Breast epithelium (tissue), 4 donors: ENCODE measurements around the gene MYOG. TPM values are rescaled to one million over a fixed set of nuclear protein-coding genes. Genes with fewer than 3 reads are reported as not detected.

Source experiments
- DNase-seq, 2 donors: peaks; one replicate each; pipeline ENCODE4 v3.0.0-alpha.2; 2019; ENCODE audit warnings: low spot score in 2 of 2
- H3K27ac ChIP-seq, 2 donors: fragments of 200-600 bp; sonication (generic) in 1 of 2; one replicate each; pipeline ENCODE4 v1.5.1; 2016 to 2019; ENCODE audit warnings: mild to moderate bottlenecking in 1 of 2
- H3K27me3 ChIP-seq, 2 donors: fragments of 200-600 bp; sonication (generic) in 1 of 2; one replicate each; pipeline versions ENCODE4 v1.5.1 to v1.6.0; 2017 to 2019; ENCODE audit warnings: control low read depth in 1 of 2, mild to moderate bottlenecking in 1 of 2
- H3K36me3 ChIP-seq: fragments of 200-600 bp; one replicate; pipeline ENCODE4 v1.5.1; 2019
- H3K4me1 ChIP-seq, 2 donors: fragments of 200-600 bp; sonication (generic); one replicate each; pipeline ENCODE4 v1.5.1; 2016 to 2019; ENCODE audit warnings: control low read depth in 1 of 2
- H3K4me3 ChIP-seq, 3 donors: fragments of 200-600 bp; sonication (generic); 1 replicate in 2 of 3; 2 replicates in 1 of 3; pipeline ENCODE4 v1.5.1; 2016 to 2019; ENCODE audit warnings: mild to moderate bottlenecking in 3 of 3, moderate library complexity in 2 of 3
- H3K9me3 ChIP-seq, 2 donors: fragments of 200-600 bp; sonication (generic) in 1 of 2; one replicate each; pipeline ENCODE4 v1.5.1; 2016 to 2019; ENCODE audit warnings: control low read depth in 1 of 2
- POLR2A ChIP-seq: fragments of 450-650 bp; IDR thresholded peaks from one replicate; pipeline ENCODE4 v1.6.1; 2016; ENCODE audit warnings: antibody characterized with exemption, mild to moderate bottlenecking, moderate library complexity
- POLR2AphosphoS5 ChIP-seq, 3 donors: sonication (generic); formaldehyde crosslinking; IDR thresholded peaks; one replicate each; pipeline ENCODE4 v1.6.1; 2017; ENCODE audit warnings: antibody characterized with exemption in 3 of 3
- intact Hi-C: fragments of 100-400 bp; cut with DNase I; formaldehyde crosslinking; loops from one replicate; pipeline ENCODE4 v1.15.1; 2023; ENCODE audit warnings: low total_unique reads
- total RNA-seq, 3 donors: library from RNA; depleted of rRNA; stranded (reverse); fragments of >200 nt; gene quantifications; one replicate each; pipeline ENCODE4 v1.1.0, GENCODE V29; 2016
- TF ChIP-seq, protein P1 (sequence below), 3 donors: fragments of 450-650 bp; IDR thresholded peaks; one replicate each; pipeline ENCODE4 v1.5.1; 2016 to 2017; ENCODE audit warnings: antibody characterized with exemption in 3 of 3, mild to moderate bottlenecking in 3 of 3, moderate library complexity in 3 of 3

Gene MYOG
- total RNA-seq, 3 donors from 2014 or later: not detected

GRCh38 chr1:203078478-203078877 is 7.3 kb downstream of the MYOG start:
- no peaks in the 10 kb centered on the region for H3K36me3 ChIP-seq
- intact Hi-C loops: no loop called here
- H3K4me1 ChIP-seq: no peaks in the 10 kb centered on the region
- TF ChIP-seq POLR2A (no peak), POLR2AphosphoS5 (IDR thresholded peaks at IDR 0.05) (no peak)
- TF ChIP-seq, protein P1, sequence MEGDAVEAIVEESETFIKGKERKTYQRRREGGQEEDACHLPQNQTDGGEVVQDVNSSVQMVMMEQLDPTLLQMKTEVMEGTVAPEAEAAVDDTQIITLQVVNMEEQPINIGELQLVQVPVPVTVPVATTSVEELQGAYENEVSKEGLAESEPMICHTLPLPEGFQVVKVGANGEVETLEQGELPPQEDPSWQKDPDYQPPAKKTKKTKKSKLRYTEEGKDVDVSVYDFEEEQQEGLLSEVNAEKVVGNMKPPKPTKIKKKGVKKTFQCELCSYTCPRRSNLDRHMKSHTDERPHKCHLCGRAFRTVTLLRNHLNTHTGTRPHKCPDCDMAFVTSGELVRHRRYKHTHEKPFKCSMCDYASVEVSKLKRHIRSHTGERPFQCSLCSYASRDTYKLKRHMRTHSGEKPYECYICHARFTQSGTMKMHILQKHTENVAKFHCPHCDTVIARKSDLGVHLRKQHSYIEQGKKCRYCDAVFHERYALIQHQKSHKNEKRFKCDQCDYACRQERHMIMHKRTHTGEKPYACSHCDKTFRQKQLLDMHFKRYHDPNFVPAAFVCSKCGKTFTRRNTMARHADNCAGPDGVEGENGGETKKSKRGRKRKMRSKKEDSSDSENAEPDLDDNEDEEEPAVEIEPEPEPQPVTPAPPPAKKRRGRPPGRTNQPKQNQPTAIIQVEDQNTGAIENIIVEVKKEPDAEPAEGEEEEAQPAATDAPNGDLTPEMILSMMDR (IDR thresholded peaks at IDR 0.05): no peak
- H3K9me3 ChIP-seq: no peaks in the 10 kb centered on the region
- no peaks in the 10 kb centered on the region for H3K27me3 ChIP-seq
- H3K4me3 ChIP-seq: no peak overlapping the region
- no peak overlapping the region for H3K27ac ChIP-seq
- no peak for DNase-seq

DNA sequence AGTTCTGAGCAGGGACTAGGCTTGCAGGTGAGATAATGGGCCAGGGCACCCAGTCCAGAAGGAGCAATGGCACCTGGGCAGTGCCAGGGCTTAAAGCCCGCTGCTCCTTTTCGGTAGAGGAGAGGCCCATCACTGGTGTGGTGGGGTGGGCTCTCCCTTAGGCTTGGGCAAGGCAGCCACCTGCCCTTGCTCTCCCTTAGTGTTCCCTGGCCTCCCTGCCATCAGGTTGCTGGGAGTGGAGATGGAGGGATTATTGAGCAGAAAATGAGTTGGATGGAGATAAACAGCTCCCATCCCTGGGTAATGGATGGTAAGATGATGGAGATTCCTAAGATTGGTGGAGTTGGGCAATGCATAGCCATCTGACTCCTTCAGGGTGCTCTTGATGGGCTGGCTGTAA is 7.9 kb downstream of the MYOG start:
- DNase-seq: no peak
- no peak overlapping the region for H3K27ac ChIP-seq
- H3K36me3 ChIP-seq: no peaks in the 10 kb centered on the region
- no peak overlapping the region for H3K4me3 ChIP-seq
- TF ChIP-seq, protein P1 (IDR thresholded peaks at IDR 0.05): no peak
- TF ChIP-seq POLR2A (no peak), POLR2AphosphoS5 (IDR thresholded peaks at IDR 0.05) (no peak)
- no peaks in the 10 kb centered on the region for H3K27me3 ChIP-seq
- no peaks in the 10 kb centered on the region for H3K9me3 ChIP-seq
- no peaks in the 10 kb centered on the region for H3K4me1 ChIP-seq
- intact Hi-C loops: no loop called here

- no peak for DNase-seq
- H3K27ac ChIP-seq: no peak overlapping the region
- TF ChIP-seq POLR2AphosphoS5 (IDR thresholded peaks at IDR 0.05) (no peak), POLR2A (no peak)
- TF ChIP-seq, protein P1 (IDR thresholded peaks at IDR 0.05): no peak
- H3K4me3 ChIP-seq: no peak overlapping the region
- H3K9me3 ChIP-seq: no peaks in the 10 kb centered on the region
- H3K36me3 ChIP-seq: no peaks in the 10 kb centered on the region
- H3K27me3 ChIP-seq: no peaks in the 10 kb centered on the region
- no peaks in the 10 kb centered on the region for H3K4me1 ChIP-seq
- intact Hi-C loops: no loop called here
Observed at GRCh38 chr1:203077367-203077766, 8.4 kb downstream of the MYOG start.

DNA sequence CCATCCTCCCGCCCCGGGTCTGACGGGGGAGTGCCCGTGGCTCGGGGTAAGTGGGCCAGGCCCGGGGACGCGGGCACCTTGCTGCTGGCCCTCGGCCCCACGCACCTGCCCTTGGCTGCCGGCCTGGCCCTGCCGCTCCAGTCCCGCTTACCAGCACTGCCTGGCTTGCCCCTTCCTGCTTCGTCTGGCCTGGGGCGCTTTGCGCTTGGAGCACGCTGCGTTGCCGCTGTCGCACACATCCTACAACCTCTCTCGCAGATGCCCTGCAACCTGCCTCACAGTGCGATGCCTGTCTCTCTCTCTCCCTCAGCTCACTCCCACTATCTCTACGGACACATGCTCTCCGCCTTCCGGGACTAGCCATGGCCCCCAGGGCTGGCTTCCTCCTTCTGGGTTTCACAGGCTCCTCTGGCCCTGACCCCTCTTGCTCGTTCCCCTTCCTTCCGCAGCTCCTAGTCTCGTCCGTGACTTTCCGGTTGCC is 9.7 kb downstream of the MYOG start:
- H3K9me3 ChIP-seq: no peaks in the 10 kb centered on the region
- TF ChIP-seq, protein P1 (IDR thresholded peaks at IDR 0.05): no peak
- TF ChIP-seq POLR2AphosphoS5 (IDR thresholded peaks at IDR 0.05) (no peak), POLR2A (no peak)
- intact Hi-C loops: no loop called here
- H3K27me3 ChIP-seq: no peaks in the 10 kb centered on the region
- no peak for DNase-seq
- H3K4me3 ChIP-seq: peak overlapping the region; percentile 27 to 61 (median 36)
- H3K4me1 ChIP-seq: no peaks in the 10 kb centered on the region
- no peak overlapping the region for H3K27ac ChIP-seq
- no peaks in the 10 kb centered on the region for H3K36me3 ChIP-seq

GRCh38 chr1:203075236-203076030 is 10.4 kb downstream of the MYOG start:
- no peaks in the 10 kb centered on the region for H3K9me3 ChIP-seq
- H3K4me3 ChIP-seq: peak overlapping the region; percentile 27 to 61 (median 36)
- no peaks in the 10 kb centered on the region for H3K4me1 ChIP-seq
- no peak overlapping the region for H3K27ac ChIP-seq
- DNase-seq: no peak
- no peaks in the 10 kb centered on the region for H3K27me3 ChIP-seq
- intact Hi-C loops: no loop called here
- TF ChIP-seq POLR2A: no peak
- TF ChIP-seq POLR2AphosphoS5 (IDR thresholded peaks at IDR 0.05): no peak
- TF ChIP-seq, protein P1 (IDR thresholded peaks at IDR 0.05): no peak
- H3K36me3 ChIP-seq: no peaks in the 10 kb centered on the region
